ENCODE results near the gene NPFFR1.

GRCh38 chr10:70271996-70272924 is 11.5 kb downstream of the NPFFR1 start:
- TF ChIP-seq CTCF (IDR thresholded peaks at IDR 0.05) (no peak), EP300 (IDR thresholded peaks at IDR 0.05) (no peak), POLR2A (IDR thresholded peaks at IDR 0.05) (no peak)

All from suprapubic skin (tissue), 3 donors.